Activated CD8-positive, alpha-beta T cell treated with anti-CD3 and anti-CD28 coated beads for 36 hours (primary cell): ENCODE data around the gene DENND2C. TPM values are rescaled to one million over a fixed set of nuclear protein-coding genes. Genes with fewer than 3 reads are reported as not detected.

Experiments used
- ATAC-seq: fragments of 200-7000 bp; cut with Tn5 transposase; one replicate; pipeline ENCODE4 v1.10.0; 2021; ENCODE audit warnings: mild to moderate bottlenecking, moderate library complexity
- CTCF ChIA-PET: fragments of 350-600 bp; sonication (Branson Sonifier 250); formaldehyde crosslinking; loops from one replicate; lab custom pipeline; 2021; ENCODE audit warnings: antibody characterized with exemption; lab: Charles Lee
- POLR2A ChIA-PET: fragments of 350-600 bp; sonication (Branson Sonifier 250); formaldehyde crosslinking; loops from one replicate; lab custom pipeline; 2021; ENCODE audit warnings: antibody characterized with exemption; lab: Charles Lee
- DNase-seq: peaks from one replicate; pipeline ENCODE4 v3.0.0-alpha.2; 2020
- H3K27ac Mint-ChIP-seq: one replicate; pipeline ENCODE4 v1.8.0; 2021; ENCODE audit warnings: mild to moderate bottlenecking, mixed read lengths
- H3K27me3 Mint-ChIP-seq: one replicate; pipeline ENCODE4 v1.8.0; 2021; ENCODE audit warnings: mixed read lengths
- H3K36me3 Mint-ChIP-seq: one replicate; pipeline ENCODE4 v1.8.0; 2021; ENCODE audit warnings: low read depth, mixed read lengths
- H3K4me1 Mint-ChIP-seq: one replicate; pipeline ENCODE4 v1.8.0; 2021; ENCODE audit warnings: low read depth, mixed read lengths
- H3K4me3 Mint-ChIP-seq: one replicate; pipeline ENCODE4 v1.8.0; 2021; ENCODE audit warnings: mild to moderate bottlenecking, moderate library complexity, mixed read lengths
- H3K9me3 Mint-ChIP-seq: one replicate; pipeline ENCODE4 v1.8.0; 2021; ENCODE audit warnings: mixed read lengths
- intact Hi-C: fragments of 100-400 bp; cut with micrococcal nuclease; formaldehyde crosslinking; loops from one replicate; pipeline ENCODE4 v1.10.0; 2022
- total RNA-seq, 2 experiments: library from RNA; stranded (reverse); gene quantifications; one replicate each; pipeline ENCODE4 v1.2.3, GENCODE V29; 2021
- TF ChIP-seq, protein P1 (sequence below): fragments of 200-600 bp; IDR thresholded peaks from one replicate; pipeline ENCODE4 v1.8.0; 2022; ENCODE audit warnings: antibody characterized with exemption, mild to moderate bottlenecking

Gene DENND2C
- total RNA-seq, 2 experiments from 2014 or later, result 0.99 to 1.5 TPM

DNA sequence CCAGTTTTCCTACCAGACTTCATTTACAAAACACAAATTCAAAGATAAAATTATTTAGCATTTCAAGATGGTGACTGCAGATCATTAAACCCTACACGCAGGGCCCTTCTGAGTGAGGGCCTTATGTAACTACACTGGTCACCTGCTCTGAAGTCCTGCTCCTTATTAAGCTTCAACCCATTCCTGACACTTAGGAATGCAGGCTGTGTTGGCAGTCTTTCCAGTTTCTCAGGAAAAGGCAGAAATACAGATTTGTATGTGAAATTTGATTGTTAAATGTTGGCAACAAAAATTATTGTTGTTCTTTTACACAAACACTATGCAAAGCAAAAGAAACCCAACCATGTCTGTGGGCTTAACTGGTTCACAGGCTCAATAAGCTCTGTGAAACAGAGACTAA, 62.6 kb downstream of the DENND2C start:
- no peaks in the 10 kb centered on the region for H3K9me3 Mint-ChIP-seq
- CTCF ChIA-PET, result no interaction called here
- intact Hi-C loops, result no loop called here
- ATAC-seq, result no peak
- H3K4me3 Mint-ChIP-seq, result no peak overlapping the region
- TF ChIP-seq, protein P1, sequence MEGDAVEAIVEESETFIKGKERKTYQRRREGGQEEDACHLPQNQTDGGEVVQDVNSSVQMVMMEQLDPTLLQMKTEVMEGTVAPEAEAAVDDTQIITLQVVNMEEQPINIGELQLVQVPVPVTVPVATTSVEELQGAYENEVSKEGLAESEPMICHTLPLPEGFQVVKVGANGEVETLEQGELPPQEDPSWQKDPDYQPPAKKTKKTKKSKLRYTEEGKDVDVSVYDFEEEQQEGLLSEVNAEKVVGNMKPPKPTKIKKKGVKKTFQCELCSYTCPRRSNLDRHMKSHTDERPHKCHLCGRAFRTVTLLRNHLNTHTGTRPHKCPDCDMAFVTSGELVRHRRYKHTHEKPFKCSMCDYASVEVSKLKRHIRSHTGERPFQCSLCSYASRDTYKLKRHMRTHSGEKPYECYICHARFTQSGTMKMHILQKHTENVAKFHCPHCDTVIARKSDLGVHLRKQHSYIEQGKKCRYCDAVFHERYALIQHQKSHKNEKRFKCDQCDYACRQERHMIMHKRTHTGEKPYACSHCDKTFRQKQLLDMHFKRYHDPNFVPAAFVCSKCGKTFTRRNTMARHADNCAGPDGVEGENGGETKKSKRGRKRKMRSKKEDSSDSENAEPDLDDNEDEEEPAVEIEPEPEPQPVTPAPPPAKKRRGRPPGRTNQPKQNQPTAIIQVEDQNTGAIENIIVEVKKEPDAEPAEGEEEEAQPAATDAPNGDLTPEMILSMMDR, result no peak
- DNase-seq, result no peak
- no peaks in the 10 kb centered on the region for H3K4me1 Mint-ChIP-seq
- POLR2A ChIA-PET, result no interaction called here
- H3K27ac Mint-ChIP-seq, result no peak overlapping the region
- H3K27me3 Mint-ChIP-seq, result no peaks in the 10 kb centered on the region
- peaks cover 6% of the 10 kb centered on the region for H3K36me3 Mint-ChIP-seq

DNA sequence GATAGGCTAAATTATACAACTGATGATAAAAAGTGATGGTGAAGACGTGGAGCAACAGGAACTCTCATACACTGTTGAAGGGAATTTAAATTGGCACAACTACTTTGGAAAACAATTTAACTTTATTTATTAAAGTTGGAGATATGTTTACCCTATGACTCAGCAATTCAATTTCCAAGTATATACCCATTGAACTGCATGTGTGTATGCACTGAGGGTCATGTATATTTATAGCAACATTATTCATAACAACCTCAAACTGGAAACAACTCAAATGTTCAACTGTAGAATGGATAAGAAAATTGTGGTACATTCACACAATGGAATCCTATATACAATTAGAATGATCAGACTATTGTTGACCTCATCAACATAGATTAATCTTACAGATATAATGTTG, 71.9 kb downstream of the DENND2C start:
- no peaks in the 10 kb centered on the region for H3K4me1 Mint-ChIP-seq
- no peak for ATAC-seq
- H3K27ac Mint-ChIP-seq, result no peak overlapping the region
- POLR2A ChIA-PET, result interaction anchor here (0.6 kb wide), 1 partner anchor 86 kb away, joined by 3 read pairs; no protein-coding TSS in a partner anchor
- H3K9me3 Mint-ChIP-seq, result no peaks in the 10 kb centered on the region
- TF ChIP-seq, protein P1, result no peak
- intact Hi-C loops, result no loop called here
- H3K4me3 Mint-ChIP-seq, result no peak overlapping the region
- peaks cover 2% of the 10 kb centered on the region for H3K36me3 Mint-ChIP-seq
- no peak for DNase-seq
- H3K27me3 Mint-ChIP-seq, result no peaks in the 10 kb centered on the region
- CTCF ChIA-PET, result no interaction called here

DNA sequence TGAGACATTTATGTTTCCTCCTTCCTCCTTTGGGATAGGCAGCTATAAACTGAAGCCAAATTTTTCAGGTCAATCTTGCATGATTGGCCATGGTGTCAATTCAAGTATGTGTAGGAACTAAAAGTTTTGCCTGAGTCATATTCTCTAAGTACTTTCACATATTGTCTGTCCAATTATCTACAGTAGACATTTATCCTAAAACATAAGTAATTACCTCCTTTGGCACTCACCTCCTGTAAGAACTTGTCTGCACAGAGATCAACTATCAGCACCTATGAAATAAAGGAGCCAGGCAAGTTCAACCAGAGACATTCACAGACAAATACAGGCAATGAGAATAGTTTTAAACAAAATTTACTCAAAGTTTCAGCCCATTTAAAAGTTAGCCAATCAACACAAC, 74.2 kb downstream of the DENND2C start:
- H3K27me3 Mint-ChIP-seq, result no peaks in the 10 kb centered on the region
- intact Hi-C loops, result no loop called here
- POLR2A ChIA-PET, result no interaction called here
- TF ChIP-seq, protein P1, result no peak
- CTCF ChIA-PET, result no interaction called here
- ATAC-seq (no peak), DNase-seq (no peak)
- no peak overlapping the region for H3K4me3 Mint-ChIP-seq
- H3K9me3 Mint-ChIP-seq, result no peaks in the 10 kb centered on the region
- no peaks in the 10 kb centered on the region for H3K4me1 Mint-ChIP-seq
- peaks cover 2% of the 10 kb centered on the region for H3K36me3 Mint-ChIP-seq
- no peak overlapping the region for H3K27ac Mint-ChIP-seq

DNA sequence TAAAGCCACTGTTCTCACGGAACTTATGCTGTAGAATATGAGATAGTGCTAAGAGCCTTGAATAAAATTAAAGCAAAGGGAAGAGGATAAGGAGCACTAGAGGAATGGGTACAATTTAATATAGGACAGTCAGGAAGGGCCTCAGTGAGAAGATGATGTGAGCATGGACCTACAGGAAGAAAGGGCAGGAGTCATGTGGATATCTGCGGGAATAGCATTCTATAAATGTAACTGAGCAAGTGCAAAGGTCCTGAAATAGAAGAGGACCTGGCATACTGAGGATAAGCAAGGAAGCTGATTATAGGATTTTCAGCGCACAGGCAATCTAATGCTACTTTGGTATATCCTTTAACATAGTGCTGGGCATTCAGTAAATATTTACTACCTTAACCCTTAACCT, 75.8 kb downstream of the DENND2C start:
- Mint-ChIP-seq H3K36me3 (peaks cover 2% of the 10 kb centered on the region), H3K27me3 (no peaks in the 10 kb centered on the region), H3K4me3 (no peak overlapping the region), H3K4me1 (no peaks in the 10 kb centered on the region), H3K9me3 (no peaks in the 10 kb centered on the region), H3K27ac (no peak overlapping the region)
- intact Hi-C loops, result no loop called here
- DNase-seq (no peak), ATAC-seq (no peak)
- CTCF ChIA-PET, result no interaction called here
- TF ChIP-seq, protein P1, result no peak
- POLR2A ChIA-PET, result no interaction called here

DNA sequence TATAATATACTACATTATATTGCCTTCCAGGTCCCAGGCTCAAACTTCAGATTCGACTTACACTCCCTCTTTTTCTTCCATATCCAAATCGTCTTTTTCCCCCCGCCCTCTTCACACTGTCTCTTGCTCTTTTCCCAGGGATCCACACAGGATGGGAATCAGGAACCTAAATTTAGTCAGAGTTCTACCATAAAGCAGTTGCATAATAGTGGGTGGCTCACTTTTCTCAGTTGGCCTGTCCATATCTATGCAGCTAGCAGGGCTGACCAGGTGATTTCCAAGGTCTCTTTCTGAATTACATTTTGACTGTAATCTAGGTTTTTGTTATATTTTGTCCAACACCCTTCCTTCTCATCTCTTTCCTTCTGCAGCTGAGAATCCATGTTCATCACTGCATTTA, 80.7 kb downstream of the DENND2C start:
- no peak overlapping the region for H3K4me3 Mint-ChIP-seq
- ChIA-PET POLR2A (no interaction called here), CTCF (no interaction called here)
- ATAC-seq, result no peak
- DNase-seq, result no peak
- H3K27ac Mint-ChIP-seq, result no peak overlapping the region
- TF ChIP-seq, protein P1, result no peak
- no peaks in the 10 kb centered on the region for H3K9me3 Mint-ChIP-seq
- intact Hi-C loops, result no loop called here
- no peaks in the 10 kb centered on the region for H3K27me3 Mint-ChIP-seq
- no peaks in the 10 kb centered on the region for H3K4me1 Mint-ChIP-seq
- H3K36me3 Mint-ChIP-seq, result no peaks in the 10 kb centered on the region
